GM18498 (cell line): ENCODE results near the gene LYL1.

Experiments
- ATAC-seq: cut with Tn5 transposase; IDR thresholded peaks from one replicate; pipeline ENCODE4 v1.9.1; 2021; ENCODE audit warnings: mild to moderate bottlenecking, moderate library complexity; ENCODE audit not compliant: unreplicated experiment

The LYL1 gene

DNA sequence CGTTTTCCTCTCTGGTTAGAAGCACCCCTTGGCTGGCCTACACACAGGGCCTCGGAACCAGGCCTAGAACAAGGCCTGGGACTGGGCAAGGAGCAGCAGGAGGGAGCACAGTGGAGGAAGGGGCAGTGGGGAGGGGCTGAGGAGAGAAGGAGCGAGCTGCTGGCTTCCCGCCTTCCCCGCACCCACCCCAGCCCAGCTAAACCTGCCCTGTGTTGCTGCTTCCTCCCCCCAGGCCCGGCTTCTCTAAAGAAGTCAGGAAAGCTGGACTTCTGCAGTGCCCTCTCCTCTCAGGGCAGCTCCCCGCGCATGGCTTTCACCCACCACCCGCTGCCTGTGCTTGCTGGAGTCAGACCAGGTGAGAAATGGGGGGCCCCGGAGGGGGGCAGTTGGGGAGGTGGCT, 24.3 kb downstream of the LYL1 start:
- ATAC-seq: no peak

DNA sequence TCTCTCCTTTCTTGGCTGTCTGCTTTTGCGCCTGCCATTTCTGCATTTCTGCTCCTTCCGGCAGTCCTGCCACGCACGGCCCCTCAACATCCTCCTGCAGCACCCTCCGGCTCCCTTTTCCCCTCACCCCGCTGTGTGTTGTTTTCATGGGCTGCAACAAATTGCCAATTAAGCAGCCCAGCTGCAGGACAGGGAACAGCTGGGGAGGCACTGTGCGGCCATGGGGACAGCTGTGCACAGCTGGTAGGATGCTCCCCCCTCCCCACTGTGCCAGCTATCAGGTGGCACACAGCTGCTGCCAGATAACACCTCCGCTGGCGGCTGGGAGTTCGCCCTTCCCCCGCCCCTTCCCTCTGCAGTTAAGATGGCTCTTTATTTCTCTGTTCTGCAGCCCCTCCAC, 25.4 kb downstream of the LYL1 start:
- no peak for ATAC-seq

DNA sequence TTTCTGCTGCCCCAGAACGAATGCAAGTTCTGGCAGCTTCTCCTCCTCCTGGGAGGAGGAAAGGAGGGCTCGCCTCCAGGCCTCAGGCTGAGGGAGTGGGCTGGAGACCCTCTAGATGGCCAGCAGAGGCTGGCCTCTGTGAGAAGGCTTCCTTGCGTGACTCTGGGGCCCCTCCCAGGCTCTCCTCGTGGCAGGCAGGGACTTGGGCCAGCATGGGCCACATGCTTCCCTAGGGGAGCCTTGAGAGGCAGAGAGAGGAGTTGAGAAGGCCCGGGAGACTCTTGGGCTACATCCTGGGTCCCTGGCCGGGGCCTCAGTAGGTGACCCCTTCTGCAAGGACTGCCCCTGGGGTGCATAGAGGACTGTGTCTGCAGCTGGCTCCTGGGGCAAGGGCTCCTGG, 25.9 kb downstream of the LYL1 start:
- no peak for ATAC-seq

DNA sequence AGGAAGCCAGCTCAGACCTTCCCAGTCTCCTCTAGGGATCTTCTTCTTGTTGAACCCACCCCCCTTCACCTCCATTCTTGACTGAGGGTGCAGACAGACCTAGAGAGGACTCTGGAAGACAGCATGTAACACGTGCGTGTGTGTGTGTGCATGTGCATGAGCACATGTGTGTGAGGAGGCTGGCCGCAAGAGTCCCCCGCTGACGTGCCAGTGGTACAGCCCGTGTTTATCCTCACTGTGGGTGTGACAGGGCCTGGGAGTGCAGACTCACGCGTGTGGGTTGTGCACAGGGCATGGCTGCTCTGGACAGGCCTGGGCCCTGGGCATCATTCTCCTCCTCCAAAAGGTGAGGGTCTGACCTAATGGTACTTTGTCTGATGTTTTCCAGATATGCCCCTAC, 26.3 kb downstream of the LYL1 start:
- ATAC-seq: no peak

DNA sequence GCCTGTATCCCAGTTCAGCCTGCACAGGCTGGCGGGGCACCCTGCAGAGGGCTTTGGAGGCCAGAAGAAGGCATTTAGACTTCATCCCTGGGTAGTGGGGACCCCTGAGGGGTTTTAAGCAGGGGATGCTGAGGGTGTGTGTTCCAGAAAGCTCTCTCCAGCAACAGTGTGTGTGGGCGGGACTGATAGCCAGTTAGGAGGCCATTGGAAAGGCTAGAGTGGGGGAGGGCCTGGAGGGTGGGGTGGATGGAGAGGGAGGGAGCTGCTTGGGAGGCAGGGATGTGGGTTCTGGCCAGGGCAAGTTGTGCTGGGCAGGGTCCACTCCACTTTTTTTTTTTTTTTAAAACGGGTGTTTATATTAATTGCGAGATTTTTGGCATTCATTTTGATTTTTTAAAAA, 28.3 kb downstream of the LYL1 start:
- no peak for ATAC-seq

DNA sequence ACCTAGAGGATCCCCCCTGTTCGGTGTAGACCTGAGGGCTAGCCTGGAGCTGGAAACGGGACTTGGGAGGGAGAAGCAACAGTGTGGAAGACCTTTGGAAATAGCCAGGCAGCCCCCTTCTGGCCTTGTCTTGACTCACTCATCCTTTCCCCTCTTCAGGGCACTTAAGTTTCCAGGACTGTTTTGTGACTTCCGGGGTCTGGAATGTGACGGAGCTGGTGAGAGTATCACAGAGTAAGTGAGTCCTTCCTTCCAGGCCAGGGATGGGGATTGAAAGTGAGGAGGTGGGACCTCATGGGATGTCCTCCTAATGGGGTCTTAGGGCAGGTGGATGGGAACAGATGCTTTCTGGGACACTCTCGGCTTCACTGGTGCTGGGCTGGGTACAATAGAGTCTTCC, 29.4 kb downstream of the LYL1 start:
- no peak for ATAC-seq

DNA sequence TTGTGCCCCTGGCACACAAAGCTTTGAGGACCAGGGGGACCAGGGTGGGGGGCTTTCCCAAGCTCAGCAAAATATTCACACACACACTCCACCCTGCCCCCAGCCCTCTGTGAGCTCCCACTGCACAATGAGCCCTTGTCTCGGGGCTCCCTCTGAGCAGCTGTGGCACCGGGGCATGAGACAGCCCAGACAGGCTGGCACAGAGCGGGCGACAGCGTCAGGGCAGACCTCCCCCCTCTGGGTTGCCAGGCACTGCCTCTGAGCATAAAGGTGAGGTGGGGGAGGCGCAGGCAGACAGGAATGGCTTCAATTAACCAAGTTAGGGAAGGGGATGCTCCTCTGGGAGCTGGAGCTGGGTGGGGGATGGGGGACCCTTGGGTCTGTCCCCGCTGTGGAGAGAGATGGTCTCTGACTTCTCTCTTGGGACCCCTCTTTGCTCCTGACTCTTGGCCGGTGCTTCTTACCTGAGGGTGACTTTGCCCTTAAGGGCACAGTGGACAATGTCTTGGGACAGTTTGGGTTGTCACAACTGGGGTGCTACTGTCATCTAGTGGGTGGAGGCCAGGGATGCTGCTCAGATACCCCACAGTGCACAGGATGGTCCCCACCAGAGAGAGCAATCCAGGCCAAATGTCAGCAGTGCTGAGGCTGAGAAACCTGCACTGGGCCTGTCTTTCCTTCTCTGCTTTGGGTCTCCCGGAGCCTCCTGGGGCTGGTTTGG, 30.3 kb downstream of the LYL1 start:
- no peak for ATAC-seq

DNA sequence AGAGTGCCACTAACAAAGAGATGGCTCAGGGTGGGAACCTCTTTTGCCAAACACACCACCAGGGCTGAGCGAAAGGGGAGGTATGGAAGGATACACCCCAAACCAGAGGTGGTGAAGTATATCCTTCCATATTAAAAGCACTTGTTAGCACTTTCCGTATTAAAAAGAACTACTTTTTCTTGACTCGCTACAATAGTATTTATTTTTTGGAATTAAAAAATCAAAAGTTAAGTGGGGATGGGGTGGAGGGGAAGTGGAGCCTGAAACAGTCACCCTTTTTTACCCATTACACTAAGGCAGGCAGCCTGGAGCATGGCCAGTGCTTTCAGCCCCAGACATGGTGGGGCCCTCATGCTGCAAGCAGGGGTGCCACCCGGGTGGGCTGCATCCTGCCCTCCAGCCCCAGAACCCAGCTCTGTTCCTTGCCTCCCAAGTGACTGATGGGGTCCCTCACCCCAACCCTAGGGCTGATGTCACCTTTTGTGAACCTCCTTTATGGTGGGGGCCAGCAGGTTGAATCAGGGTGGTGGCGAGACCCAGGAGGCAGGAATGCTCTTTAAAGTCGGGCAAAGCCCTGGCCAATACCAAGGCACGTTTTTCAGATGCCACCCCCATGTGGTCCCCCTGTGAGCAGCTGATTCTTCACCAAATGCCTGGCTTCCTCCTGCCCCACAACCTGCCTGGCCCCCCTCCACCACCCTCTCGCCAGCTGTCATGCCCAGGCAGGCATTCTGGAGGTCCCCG, 31.0 kb downstream of the LYL1 start:
- no peak for ATAC-seq

DNA sequence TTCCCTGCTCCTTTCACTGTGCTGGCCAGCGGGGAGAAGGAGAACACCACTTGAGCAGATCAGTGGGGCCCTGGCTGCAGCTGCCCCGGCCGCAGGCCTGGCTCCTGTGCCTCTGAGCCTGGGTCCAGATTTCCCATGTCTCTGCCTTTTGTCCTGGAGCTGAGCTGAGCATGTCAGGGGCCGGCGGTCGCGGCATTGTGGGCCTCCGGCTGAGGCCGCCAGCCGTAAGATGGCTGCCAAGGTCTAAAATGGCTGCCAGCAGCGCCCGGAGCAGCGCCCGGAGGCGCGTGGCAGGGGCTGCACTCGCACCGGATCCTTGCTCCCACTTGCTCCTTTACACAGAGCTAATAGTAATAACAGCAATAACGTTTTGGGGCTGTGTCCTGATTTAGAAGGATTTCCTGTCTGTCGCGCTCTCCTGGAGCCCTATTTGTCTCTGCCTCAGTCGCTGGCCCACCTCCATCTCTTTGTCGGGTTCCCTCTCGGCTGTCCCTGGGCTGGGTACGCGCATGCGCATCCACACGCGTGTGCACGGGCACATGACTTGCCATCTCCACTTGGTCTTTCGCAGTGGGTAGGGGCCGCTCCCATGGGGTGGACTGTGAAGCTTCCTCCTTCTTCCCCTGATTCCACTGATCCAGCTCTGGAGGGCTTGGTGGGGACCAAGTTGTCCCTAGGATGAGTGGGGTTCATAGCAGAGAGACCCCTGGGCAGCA, 32.1 kb downstream of the LYL1 start:
- ATAC-seq: no peak

DNA sequence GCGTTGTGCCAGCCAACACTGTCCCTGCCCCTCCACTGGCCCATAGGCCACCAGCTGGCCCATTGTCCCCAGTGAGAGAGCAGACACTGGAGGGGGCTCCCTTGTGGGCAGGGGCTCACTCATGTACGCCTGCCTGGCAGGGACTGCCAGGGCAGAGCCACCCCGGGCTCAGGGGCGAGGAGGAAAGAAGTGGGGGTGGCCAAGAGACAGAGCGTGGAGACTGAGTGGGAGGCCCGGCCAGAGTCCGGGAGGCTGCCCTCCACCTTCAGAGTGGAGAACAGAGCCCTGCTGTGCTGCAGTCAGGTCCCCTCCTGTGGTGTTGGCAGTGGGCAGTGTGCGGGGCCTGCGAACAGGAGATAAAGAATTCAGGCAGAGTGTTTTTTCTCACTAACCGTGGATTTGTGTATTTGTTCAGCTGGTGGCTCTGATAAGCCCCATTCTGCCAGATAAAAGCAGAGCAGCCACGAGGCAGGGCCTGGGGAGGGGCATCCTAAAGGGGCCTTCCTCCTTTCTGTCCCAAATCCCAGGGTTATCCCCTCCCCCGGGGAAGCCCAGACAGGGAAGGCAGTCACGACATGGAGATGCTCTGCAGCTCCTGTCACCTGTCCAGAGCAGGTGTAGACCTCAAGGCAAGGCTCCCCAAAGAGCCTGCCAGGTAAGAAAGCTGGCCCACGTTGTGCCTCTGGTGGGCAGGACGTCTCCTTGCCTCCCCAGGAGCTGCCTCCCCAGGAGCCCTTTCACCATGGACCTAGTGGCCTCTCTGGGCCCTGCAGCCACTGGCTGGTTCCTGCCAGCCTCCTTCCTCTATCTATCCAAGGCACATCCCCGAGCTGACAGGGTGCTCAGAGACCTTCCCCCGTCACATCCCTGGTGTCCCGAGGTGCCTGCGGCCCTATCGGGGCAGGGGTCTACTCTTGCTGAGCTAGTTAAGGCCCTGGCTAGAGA, 33.0 kb downstream of the LYL1 start:
- ATAC-seq: no peak

DNA sequence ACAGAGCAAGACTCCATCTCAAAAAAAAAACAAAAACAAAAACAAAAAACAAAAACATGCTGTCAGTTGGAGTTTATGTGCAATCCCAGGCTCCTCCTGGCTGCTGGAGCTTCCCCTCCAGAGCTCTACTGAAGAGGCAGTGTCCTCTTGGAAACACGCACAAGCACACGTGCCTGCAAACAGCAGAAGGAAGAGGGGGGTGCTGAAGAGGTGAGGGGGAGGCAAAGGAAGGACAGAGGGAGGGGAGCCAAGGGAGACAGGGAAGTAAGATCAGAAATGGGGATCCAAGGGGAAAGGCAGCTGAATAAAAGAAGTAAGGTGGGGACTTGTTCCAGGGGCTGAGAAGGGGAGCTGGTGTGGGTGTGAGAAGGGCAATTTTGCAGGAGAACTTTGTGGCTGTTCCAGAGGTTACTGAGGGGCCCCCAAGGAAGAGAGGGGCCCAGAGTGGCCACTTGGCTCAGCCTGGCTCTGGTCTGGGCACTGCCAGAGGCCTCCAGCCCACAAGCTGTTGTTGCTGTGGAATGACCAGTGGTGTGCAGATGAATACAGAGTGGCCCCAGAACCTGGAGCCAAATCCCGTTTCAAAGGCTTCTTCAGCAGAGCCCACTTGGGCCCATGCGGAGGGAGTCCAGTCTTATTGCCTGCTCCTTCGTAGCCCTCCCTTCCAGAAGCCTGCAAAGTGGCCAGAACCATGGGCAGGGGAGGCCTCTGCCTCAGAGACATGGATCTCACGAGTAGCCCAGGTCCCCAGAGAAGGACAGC, 34.4 kb downstream of the LYL1 start:
- ATAC-seq: no peak

DNA sequence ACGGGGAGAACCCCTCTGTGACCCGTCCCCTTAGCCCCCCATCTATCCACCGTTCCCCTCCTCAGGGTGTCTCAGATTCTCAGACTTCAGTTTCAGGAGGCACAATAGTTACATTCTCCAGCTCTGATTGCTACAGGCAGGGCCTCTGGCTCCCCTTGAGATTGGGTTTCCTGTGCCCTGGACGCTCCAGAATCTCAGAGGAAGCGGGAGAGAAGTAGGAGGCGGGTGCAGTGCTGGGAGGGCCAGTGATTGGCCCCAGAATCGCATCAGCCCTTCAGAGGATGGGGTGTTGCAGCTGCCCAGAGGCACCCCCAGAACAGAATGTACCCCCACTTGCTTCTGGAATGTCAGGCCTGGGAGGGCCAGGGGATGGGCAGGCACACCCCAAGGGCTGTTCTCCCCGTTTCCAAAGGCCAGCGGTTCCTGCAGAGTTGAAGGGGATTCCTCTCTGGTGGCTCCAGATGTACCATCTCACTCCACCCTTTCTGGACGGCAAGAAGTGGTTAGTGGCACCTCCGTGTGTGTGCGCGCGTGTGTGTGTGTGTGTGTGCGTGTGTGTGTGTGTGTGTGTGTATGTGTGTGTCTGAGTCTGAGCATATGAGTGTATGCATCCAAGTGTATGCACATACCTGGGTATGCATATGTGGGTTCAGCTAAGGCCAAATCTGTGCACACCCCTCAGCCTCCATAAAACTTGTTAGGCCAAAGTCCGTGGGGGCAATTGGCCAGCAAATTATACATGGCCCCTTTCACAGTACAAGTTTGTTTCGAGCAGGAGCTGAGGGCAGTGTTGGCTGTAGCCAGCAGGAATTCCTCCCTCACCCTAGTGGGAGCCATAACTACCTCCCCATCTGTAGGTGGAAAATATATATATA, 35.5 kb downstream of the LYL1 start:
- ATAC-seq: no peak

DNA sequence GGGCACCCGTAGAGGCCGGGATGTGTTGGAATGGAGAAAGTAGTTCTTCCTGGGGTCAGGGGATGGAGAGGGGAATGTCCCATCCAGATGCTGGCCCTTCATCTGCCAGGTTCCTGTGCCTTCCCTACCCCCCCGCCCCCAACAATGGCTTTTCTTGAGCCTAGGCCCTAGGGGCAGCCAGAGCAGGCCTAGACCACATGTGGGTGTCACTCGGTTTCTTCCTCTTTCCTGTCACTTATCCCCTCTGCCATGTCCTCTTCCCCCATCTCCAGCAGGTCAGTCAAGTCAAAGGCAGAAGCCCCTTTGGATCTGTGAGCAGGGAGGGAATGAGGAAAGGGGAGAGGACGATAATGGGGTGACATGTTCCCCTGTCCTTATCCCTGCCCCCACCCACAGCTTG, 36.4 kb downstream of the LYL1 start:
- ATAC-seq: no peak

DNA sequence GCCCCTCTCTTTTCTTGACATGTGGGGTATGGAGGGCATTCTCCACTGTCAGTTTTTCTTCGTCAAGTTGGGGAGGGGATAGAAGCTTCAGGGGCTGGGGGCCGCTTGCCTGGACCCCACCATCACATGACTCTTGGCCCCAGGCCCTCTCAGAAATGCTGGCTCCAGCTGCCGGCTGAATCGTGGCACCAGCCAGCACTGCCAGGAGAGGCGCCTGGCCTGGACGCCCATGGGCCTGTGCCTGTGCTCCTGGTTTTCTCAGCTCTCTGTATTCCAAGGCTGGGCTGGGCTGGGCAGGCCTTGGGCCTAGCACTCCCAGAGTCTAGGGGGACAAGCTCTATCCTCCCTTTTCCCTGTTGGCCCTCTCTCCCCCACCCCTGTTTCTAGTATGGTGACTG, 38.6 kb downstream of the LYL1 start:
- no peak for ATAC-seq

DNA sequence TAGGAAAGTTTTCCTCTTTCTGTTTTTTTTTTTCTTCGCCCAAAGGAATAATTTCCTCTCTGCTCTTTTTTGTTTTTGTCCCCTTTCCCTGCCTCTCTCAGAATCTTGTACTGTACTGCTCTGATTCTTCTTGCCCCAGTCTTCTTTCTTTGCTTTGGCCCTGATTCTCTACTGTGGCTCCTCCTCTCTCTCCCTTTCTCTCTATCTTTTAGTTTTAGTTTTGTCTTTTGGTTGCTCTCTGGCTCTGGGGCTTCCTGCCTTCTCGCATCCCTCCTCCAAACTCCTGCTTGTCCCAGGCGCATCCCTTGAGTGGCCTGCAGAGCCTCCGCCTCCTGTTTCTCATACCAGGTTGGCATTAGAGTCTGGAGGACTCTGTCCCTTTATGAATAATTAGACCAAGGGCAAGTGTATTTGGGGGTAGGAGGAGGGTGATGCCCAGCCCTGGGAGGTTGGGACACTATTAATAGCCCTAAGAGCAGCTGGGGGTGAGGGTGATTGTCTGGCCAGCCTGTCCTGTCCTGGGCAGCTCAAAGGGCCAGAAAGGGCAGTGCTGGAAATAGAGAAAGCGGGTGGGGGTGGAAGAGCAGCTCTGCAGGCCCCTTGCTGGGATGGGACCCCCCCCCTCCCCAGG, 39.1 kb downstream of the LYL1 start:
- no peak for ATAC-seq

DNA sequence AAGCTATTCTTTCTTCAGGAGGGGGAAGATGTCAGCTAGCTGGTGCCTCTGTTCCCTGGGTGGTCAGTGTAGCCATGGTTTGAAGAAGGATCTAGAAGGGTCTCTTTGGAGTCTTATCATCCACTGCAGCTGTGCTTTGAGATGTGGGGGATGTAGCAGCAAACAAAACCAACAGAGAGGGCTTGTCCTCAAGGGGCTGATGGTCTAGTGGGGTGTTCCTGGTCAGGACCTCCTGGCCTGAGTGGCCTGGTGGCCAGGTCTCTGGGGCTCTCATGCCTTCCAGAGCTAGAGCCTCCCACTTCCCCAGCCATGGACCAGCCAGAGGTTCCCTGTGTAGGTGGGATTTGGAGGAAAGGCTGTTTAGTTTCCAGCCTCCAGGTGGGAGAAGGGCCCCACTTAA, 40.3 kb downstream of the LYL1 start:
- ATAC-seq: no peak

DNA sequence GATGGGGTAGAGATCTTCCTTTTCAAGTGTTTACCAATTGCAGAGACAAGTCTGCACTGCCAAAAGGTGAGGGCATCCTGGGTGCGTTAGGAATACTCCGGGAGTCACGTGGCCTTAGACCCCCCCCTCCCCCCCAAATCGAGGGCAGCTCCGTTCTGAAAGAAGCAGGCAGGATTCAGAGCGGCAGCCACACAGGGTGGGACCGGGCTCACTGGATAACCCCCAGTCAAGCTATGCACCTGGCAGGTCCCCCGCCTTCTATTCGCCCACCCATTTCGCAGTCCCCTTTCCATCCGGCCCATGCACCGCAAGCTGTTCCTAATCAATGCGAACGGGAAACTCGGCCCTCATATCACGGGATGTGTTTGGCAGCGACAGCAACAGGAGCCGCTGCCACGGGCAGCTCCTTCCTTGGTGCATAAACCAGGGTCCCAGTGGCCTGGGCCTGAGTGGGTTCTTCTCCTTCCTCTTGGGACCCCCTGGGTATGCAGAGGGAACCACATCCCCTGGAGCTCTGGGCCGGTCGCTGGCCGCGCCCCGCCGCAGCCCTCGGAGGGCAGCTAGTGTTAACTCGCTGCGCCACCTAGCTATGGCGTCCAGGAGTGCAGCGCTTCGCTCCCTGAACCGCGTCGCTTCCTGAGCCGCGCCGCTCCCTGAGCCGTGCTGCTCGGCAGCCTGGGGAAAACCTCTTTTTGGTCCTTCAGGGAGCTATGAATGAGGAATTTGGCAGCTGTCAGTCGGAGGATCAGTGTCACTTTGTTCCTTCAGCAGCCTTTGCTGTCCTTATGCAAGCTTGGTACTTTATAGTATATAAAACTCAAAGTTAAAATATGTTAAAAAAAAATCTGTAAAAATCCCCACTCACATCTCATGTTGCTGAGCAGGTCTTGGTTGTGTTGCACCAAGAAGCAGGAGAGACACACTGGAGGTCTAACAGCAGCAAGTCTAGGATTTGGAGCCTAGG, 41.4 kb downstream of the LYL1 start:
- ATAC-seq: peak; percentile 63
